H9 (cell line): Measurements from ENCODE around the gene TRERF1. TPM values are rescaled to one million over a fixed set of nuclear protein-coding genes. Genes with fewer than 3 reads are reported as not detected.

ENCODE experiments used
- DNase-seq: peaks from one replicate; pipeline ENCODE4 v3.0.0-alpha.2; 2017
- H2AFZ ChIP-seq: one replicate; pipeline ENCODE4 v1.6.1; 2013; ENCODE audit warnings: mild to moderate bottlenecking, low read length, control low read depth, moderate library complexity
- H2AK5ac ChIP-seq: 2 replicates; pipeline ENCODE4 v1.6.1; 2013; ENCODE audit warnings: low read length, control low read depth, mixed read lengths; ENCODE audit not compliant: insufficient read length
- H2BK120ac ChIP-seq: one replicate; pipeline ENCODE4 v1.6.1; 2013; ENCODE audit warnings: low read depth, mild to moderate bottlenecking, low read length, control low read depth, inconsistent platforms; ENCODE audit not compliant: poor library complexity, severe bottlenecking
- H2BK12ac ChIP-seq: 2 replicates; pipeline ENCODE4 v1.6.1; 2013; ENCODE audit warnings: low read length, control low read depth, mixed read lengths, low read depth; ENCODE audit not compliant: insufficient read length
- H2BK15ac ChIP-seq: 2 replicates; pipeline ENCODE4 v1.6.1; 2013; ENCODE audit warnings: low read depth, low read length, control low read depth
- H2BK20ac ChIP-seq: one replicate; pipeline ENCODE4 v1.6.1; 2013; ENCODE audit warnings: low read depth, mild to moderate bottlenecking, low read length, control low read depth, inconsistent platforms; ENCODE audit not compliant: poor library complexity, severe bottlenecking
- H2BK5ac ChIP-seq: 2 replicates; pipeline ENCODE4 v1.6.1; 2013; ENCODE audit warnings: low read length, control low read depth, mixed read lengths; ENCODE audit not compliant: insufficient read length
- H3K14ac ChIP-seq: 2 replicates; pipeline ENCODE4 v1.6.1; 2013; ENCODE audit warnings: low read length, control low read depth; ENCODE audit not compliant: insufficient read depth
- H3K18ac ChIP-seq: 2 replicates; pipeline ENCODE4 v1.6.1; 2013; ENCODE audit warnings: low read depth, mild to moderate bottlenecking, mixed read lengths, low read length, control low read depth; ENCODE audit not compliant: insufficient read length
- H3K23ac ChIP-seq: 2 replicates; pipeline ENCODE4 v1.6.1; 2013; ENCODE audit warnings: low read length, control low read depth, mixed read lengths, low read depth; ENCODE audit not compliant: insufficient read length
- H3K23me2 ChIP-seq: 2 replicates; pipeline ENCODE4 v1.6.1; 2013; ENCODE audit warnings: low read depth, mild to moderate bottlenecking, mixed read lengths, low read length, control low read depth; ENCODE audit not compliant: insufficient read length, poor library complexity, severe bottlenecking
- H3K27ac ChIP-seq: 2 replicates; pipeline ENCODE4 v1.5.1; 2013; ENCODE audit warnings: low read length, control low read depth, mixed read lengths, low read depth; ENCODE audit not compliant: insufficient read length
- H3K27me3 ChIP-seq: 2 replicates; pipeline ENCODE4 v1.6.1; 2013; ENCODE audit warnings: low read length, control low read depth, inconsistent platforms; ENCODE audit not compliant: insufficient read depth
- H3K4ac ChIP-seq: 2 replicates; pipeline ENCODE4 v1.6.1; 2013; ENCODE audit warnings: low read depth, mild to moderate bottlenecking, control low read depth, inconsistent platforms, low read length, moderate library complexity
- H3K4me1 ChIP-seq: 2 replicates; pipeline ENCODE4 v1.6.1; 2013; ENCODE audit warnings: low read length, control low read depth, inconsistent platforms; ENCODE audit not compliant: insufficient read depth
- H3K4me2 ChIP-seq: 2 replicates; pipeline ENCODE4 v1.6.1; 2013; ENCODE audit warnings: low read length, control low read depth, mixed read lengths; ENCODE audit not compliant: insufficient read length, insufficient read depth
- H3K56ac ChIP-seq: 2 replicates; pipeline ENCODE4 v1.6.1; 2013; ENCODE audit warnings: low read depth, mild to moderate bottlenecking, mixed read lengths, low read length, control low read depth; ENCODE audit not compliant: insufficient read length
- H3K79me1 ChIP-seq: 2 replicates; pipeline ENCODE4 v1.6.1; 2013; ENCODE audit warnings: low read depth, mild to moderate bottlenecking, moderate library complexity, low read length, control low read depth, inconsistent platforms; ENCODE audit not compliant: insufficient read depth, poor library complexity, severe bottlenecking
- H3K79me2 ChIP-seq: 2 replicates; pipeline ENCODE4 v1.6.1; 2013; ENCODE audit warnings: low read length, control low read depth, inconsistent platforms; ENCODE audit not compliant: insufficient read depth
- H3K9ac ChIP-seq: 2 replicates; pipeline ENCODE4 v1.6.1; 2013; ENCODE audit warnings: low read length, control low read depth, mixed read lengths; ENCODE audit not compliant: insufficient read length; ENCODE audit errors: extremely low read depth
- H3K9me3 ChIP-seq: one replicate; pipeline ENCODE4 v1.6.1; 2013; ENCODE audit warnings: low read depth, low read length, inconsistent platforms; ENCODE audit not compliant: control insufficient read depth
- H3T11ph ChIP-seq: one replicate; pipeline ENCODE4 v1.6.1; 2013; ENCODE audit warnings: mild to moderate bottlenecking, low read length, control low read depth, inconsistent platforms
- H4K20me1 ChIP-seq: one replicate; pipeline ENCODE4 v1.6.1; 2013; ENCODE audit not compliant: control insufficient read depth, insufficient read length, insufficient read depth
- H4K5ac ChIP-seq: 2 replicates; pipeline ENCODE4 v1.6.1; 2013; ENCODE audit warnings: low read depth, mild to moderate bottlenecking, mixed read lengths, low read length, control low read depth; ENCODE audit not compliant: insufficient read length
- H4K8ac ChIP-seq: replicated peaks from 2 replicates; pipeline ENCODE4 v1.6.1; 2013; ENCODE audit warnings: low read length, control low read depth, mixed read lengths, low read depth; ENCODE audit not compliant: insufficient read length
- H4K91ac ChIP-seq: 2 replicates; pipeline ENCODE4 v1.6.1; 2013; ENCODE audit warnings: low read depth, mild to moderate bottlenecking, moderate library complexity, mixed read lengths, low read length, control low read depth; ENCODE audit not compliant: insufficient read length
- H3K27ac Mint-ChIP-seq, 3 experiments: 2 replicates in 2 of 3; 3 replicates in 1 of 3; pipeline ENCODE4 v1.8.0; 2020 to 2021; ENCODE audit warnings: mixed read lengths in 3 of 3, mild to moderate bottlenecking in 1 of 3, moderate library complexity in 1 of 3
- H3K27me3 Mint-ChIP-seq: 2 replicates; pipeline ENCODE4 v1.8.0; 2021; ENCODE audit warnings: low read depth, mild to moderate bottlenecking, moderate library complexity, mixed read lengths
- H3K36me3 Mint-ChIP-seq, 3 experiments: 2 replicates in 2 of 3; 3 replicates in 1 of 3; pipeline ENCODE4 v1.8.0; 2020 to 2021; ENCODE audit warnings: low read depth in 3 of 3, mixed read lengths in 3 of 3; ENCODE audit not compliant: insufficient read depth in 1 of 3
- H3K4me1 Mint-ChIP-seq, 2 experiments: 2 replicates each; pipeline ENCODE4 v1.8.0; 2020; ENCODE audit warnings: mixed read lengths in 2 of 2
- H3K4me3 Mint-ChIP-seq, 2 experiments: 2 replicates in 1 of 2; 3 replicates in 1 of 2; pipeline ENCODE4 v1.8.0; 2020 to 2021; ENCODE audit warnings: mild to moderate bottlenecking in 2 of 2, mixed read lengths in 2 of 2, moderate library complexity in 1 of 2
- H3K9me3 Mint-ChIP-seq, 2 experiments: 2 replicates in 1 of 2; 3 replicates in 1 of 2; pipeline ENCODE4 v1.8.0; 2020; ENCODE audit warnings: mild to moderate bottlenecking in 2 of 2, mixed read lengths in 2 of 2, moderate library complexity in 1 of 2
- CTCF ChIP-seq: fragments of 200-600 bp; sonication (generic); conservative IDR thresholded peaks from 3 replicates; pipeline ENCODE4 v1.8.0; 2021; ENCODE audit warnings: antibody characterized with exemption, mild to moderate bottlenecking
- WGBS: extraction: QIAGEN DNeasy Blood & Tissue Kit; methylation state at CpG from one replicate; pipeline ENCODE4 v1.1.7; 2013; ENCODE audit warnings: missing lambda C conversion rate, low lambda C conversion rate, mixed read lengths; ENCODE audit not compliant: insufficient read length; ENCODE audit errors: extremely low coverage; 5-methylcytosine and 5-hydroxymethylcytosine counted together
- total RNA-seq: library from RNA; stranded (reverse); gene quantifications from 2 replicates; pipeline ENCODE4 v1.2.1, GENCODE V29; 2021

The TRERF1 gene
- total RNA-seq, 1 experiment from 2014 or later, result 19.7 TPM

- WGBS, result no CpG with 5 or more reads among the region's 2 CpGs
- no peaks in the 10 kb centered on the region for H3K9me3 ChIP-seq
- no peaks in the 10 kb centered on the region for H3K27me3 Mint-ChIP-seq
- H2AK5ac ChIP-seq, result no peak overlapping the region
- H2AFZ ChIP-seq, result no peak overlapping the region
- no peak overlapping the region for H3K9ac ChIP-seq
- DNase-seq, result no peak
- H3K23ac ChIP-seq, result no peak overlapping the region
- H2BK15ac ChIP-seq, result no peak overlapping the region
- peaks cover 1 to 9% (median 9%) of the 10 kb centered on the region in 3 experiments; a peak in 4 of 7 replicates for H3K36me3 Mint-ChIP-seq
- peaks cover 41 to 54% of the 10 kb centered on the region in 2 experiments for H3K4me1 Mint-ChIP-seq
- no peak overlapping the region for H4K8ac ChIP-seq
- H3K56ac ChIP-seq, result no peak overlapping the region
- H2BK20ac ChIP-seq, result no peak overlapping the region
- peaks cover 7% of the 10 kb centered on the region; the same call in 1 of the 2 replicates for H3K4me1 ChIP-seq
- H3K14ac ChIP-seq, result no peak overlapping the region
- no peak overlapping the region for H3K4me3 Mint-ChIP-seq
- H3K79me1 ChIP-seq, result peaks cover 5% of the 10 kb centered on the region
- TF ChIP-seq CTCF, result no peak
- H4K20me1 ChIP-seq, result peaks cover 3% of the 10 kb centered on the region
- H3K4me2 ChIP-seq, result no peak overlapping the region
- H2BK12ac ChIP-seq, result no peak overlapping the region
- H3K27ac ChIP-seq, result no peak overlapping the region
- no peak overlapping the region for H4K91ac ChIP-seq
- H3K79me2 ChIP-seq, result peaks cover 11% of the 10 kb centered on the region; the same call in 1 of the 2 replicates
- H4K5ac ChIP-seq, result no peak overlapping the region
- no peak overlapping the region for H2BK120ac ChIP-seq
- no peaks in the 10 kb centered on the region for H3K27me3 ChIP-seq
- no peaks in the 10 kb centered on the region for H3K23me2 ChIP-seq
- H3T11ph ChIP-seq, result no peak overlapping the region
- H3K9me3 Mint-ChIP-seq, result no peaks in the 10 kb centered on the region
- 0 out of 7 replicates have a peak overlapping the region, but pooled peaks of 1 of the 3 experiments have one; percentile 22 for H3K27ac Mint-ChIP-seq
- no peak overlapping the region for H3K4ac ChIP-seq
- no peak overlapping the region for H2BK5ac ChIP-seq
- H3K18ac ChIP-seq, result no peak overlapping the region
Measured at GRCh38 chr6:42427871-42428270, 23.9 kb downstream of the TRERF1 start.
